ENCODE data around the gene VGLL4. TPM values are rescaled to one million over a fixed set of nuclear protein-coding genes. Genes with fewer than 3 reads are reported as not detected.

Gene VGLL4
- total RNA-seq, 1 experiment from 2014 or later, result 26.9 TPM

DNA sequence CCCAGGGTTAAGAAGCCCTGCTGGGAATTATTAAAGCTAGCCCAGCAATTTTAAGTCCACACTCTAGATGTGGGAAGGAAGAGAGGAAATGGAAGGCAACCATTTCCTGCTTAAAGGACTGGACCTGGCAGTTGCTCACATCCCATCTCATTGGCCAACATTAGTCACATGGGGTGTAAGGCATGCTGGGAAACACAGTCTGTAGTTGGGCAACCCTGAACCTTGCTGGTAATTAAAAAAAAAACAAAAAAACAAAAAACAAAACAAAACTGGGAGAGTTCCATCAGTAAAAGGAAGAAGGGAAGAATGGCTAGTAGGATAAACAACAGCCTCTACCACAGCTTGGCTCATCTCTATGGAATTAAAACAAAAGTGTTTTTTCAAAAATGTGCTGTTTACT, 136.0 kb downstream of the VGLL4 start:
- H2AFZ ChIP-seq (ENCODE audit: low read depth, low read length, poor library complexity, severe bottlenecking), result no peak overlapping the region
- no peak for ATAC-seq
- RAD21 ChIA-PET (ENCODE audit: low non-redundant PET in 1 of 2, low total read pairs in 2 of 2, uncharacterized antibody in 2 of 2, unreplicated experiment in 2 of 2), result no interaction called here
- no peak overlapping the region for H3K4me2 ChIP-seq (ENCODE audit: low read length)
- no peak overlapping the region for H3K27ac ChIP-seq (ENCODE audit: low read depth, low read length)
- no peaks in the 10 kb centered on the region for H3K9me3 ChIP-seq (ENCODE audit: control insufficient read depth in 1 of 2, insufficient read depth in 1 of 2, low read depth in 1 of 2, low read length in 2 of 2)
- no peaks in the 10 kb centered on the region for H3K36me3 ChIP-seq (ENCODE audit: control insufficient read depth in 1 of 2, insufficient read depth in 2 of 2, low read length in 2 of 2)
- no peak overlapping the region for H3K4me3 ChIP-seq (replicated peaks in 1 of 2; ENCODE audit: low read depth in 1 of 2, low read length in 2 of 2)
- intact Hi-C loops (cut with micrococcal nuclease), result no loop called here
- no peaks in the 10 kb centered on the region for H4K20me1 ChIP-seq (ENCODE audit: insufficient read depth)
- BruUV-seq (replicated peaks), result no TSS peak
- H3K79me2 ChIP-seq (ENCODE audit: insufficient read depth, low read length), result no peaks in the 10 kb centered on the region
- H3K27me3 ChIP-seq (ENCODE audit: insufficient read depth, low read length), result no peaks in the 10 kb centered on the region
- no peaks in the 10 kb centered on the region for H3K9me2 ChIP-seq (ENCODE audit: insufficient read depth)
- no peak overlapping the region for H3K9ac ChIP-seq (ENCODE audit: low read length)
- H3K4me1 ChIP-seq (ENCODE audit: control insufficient read depth in 1 of 2, insufficient read depth in 2 of 2, low read length in 2 of 2), result peaks cover 20% of the 10 kb centered on the region in 2 experiments
- POLR2A ChIA-PET, result no interaction called here
- no peak for DNase-seq (ENCODE audit: low read depth, low spot score)
- TF ChIP-seq ZNF274 (IDR thresholded peaks at IDR 0.05; ENCODE audit: low read depth, low read length) (no peak), FOSL1 (IDR thresholded peaks at IDR 0.05; ENCODE audit: low read depth) (no peak), EZH2phosphoT487 (IDR thresholded peaks at IDR 0.05; ENCODE audit: borderline replicate concordance) (no peak), POLR2AphosphoS5 (IDR thresholded peaks at IDR 0.05; ENCODE audit: low read depth, low read length) (no peak), SP1 (IDR thresholded peaks at IDR 0.05; ENCODE audit: low read depth) (no peak), EGR1 (IDR thresholded peaks at IDR 0.05; ENCODE audit: low read depth) (no peak), CEBPB (IDR thresholded peaks at IDR 0.05; ENCODE audit: low read depth) (no peak), JUND (IDR thresholded peaks at IDR 0.05) (no peak), ELF1 (IDR thresholded peaks at IDR 0.05; ENCODE audit: borderline replicate concordance, low read depth) (no peak), SRF (IDR thresholded peaks at IDR 0.05; ENCODE audit: low read depth) (no peak), ZFX (IDR thresholded peaks at IDR 0.05) (no peak), YY1 (IDR thresholded peaks at IDR 0.05; ENCODE audit: extremely low read depth, insufficient replicate concordance, low read depth, low read length) (no peak), EZH2 (IDR thresholded peaks at IDR 0.05) (no peak), SIN3A (IDR thresholded peaks at IDR 0.05; ENCODE audit: low read depth) (no peak), RAD21 (IDR thresholded peaks at IDR 0.05; ENCODE audit: low read depth) (no peak), TCF7L2 (IDR thresholded peaks at IDR 0.05; ENCODE audit: borderline replicate concordance, extremely low read depth, insufficient read depth, insufficient read length) (no peak)
- TF ChIP-seq, protein P1, sequence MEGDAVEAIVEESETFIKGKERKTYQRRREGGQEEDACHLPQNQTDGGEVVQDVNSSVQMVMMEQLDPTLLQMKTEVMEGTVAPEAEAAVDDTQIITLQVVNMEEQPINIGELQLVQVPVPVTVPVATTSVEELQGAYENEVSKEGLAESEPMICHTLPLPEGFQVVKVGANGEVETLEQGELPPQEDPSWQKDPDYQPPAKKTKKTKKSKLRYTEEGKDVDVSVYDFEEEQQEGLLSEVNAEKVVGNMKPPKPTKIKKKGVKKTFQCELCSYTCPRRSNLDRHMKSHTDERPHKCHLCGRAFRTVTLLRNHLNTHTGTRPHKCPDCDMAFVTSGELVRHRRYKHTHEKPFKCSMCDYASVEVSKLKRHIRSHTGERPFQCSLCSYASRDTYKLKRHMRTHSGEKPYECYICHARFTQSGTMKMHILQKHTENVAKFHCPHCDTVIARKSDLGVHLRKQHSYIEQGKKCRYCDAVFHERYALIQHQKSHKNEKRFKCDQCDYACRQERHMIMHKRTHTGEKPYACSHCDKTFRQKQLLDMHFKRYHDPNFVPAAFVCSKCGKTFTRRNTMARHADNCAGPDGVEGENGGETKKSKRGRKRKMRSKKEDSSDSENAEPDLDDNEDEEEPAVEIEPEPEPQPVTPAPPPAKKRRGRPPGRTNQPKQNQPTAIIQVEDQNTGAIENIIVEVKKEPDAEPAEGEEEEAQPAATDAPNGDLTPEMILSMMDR (IDR thresholded peaks at IDR 0.05 in 2 of 3, conservative IDR thresholded peaks at IDR 0.05 in 1 of 3; ENCODE audit: borderline replicate concordance in 1 of 3, insufficient read depth in 1 of 3, low read depth in 2 of 3, low read length in 2 of 3), result no peak
- TF ChIP-seq, protein P2, sequence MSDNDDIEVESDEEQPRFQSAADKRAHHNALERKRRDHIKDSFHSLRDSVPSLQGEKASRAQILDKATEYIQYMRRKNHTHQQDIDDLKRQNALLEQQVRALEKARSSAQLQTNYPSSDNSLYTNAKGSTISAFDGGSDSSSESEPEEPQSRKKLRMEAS (IDR thresholded peaks at IDR 0.05), result no peak
- TF ChIP-seq, protein P3, sequence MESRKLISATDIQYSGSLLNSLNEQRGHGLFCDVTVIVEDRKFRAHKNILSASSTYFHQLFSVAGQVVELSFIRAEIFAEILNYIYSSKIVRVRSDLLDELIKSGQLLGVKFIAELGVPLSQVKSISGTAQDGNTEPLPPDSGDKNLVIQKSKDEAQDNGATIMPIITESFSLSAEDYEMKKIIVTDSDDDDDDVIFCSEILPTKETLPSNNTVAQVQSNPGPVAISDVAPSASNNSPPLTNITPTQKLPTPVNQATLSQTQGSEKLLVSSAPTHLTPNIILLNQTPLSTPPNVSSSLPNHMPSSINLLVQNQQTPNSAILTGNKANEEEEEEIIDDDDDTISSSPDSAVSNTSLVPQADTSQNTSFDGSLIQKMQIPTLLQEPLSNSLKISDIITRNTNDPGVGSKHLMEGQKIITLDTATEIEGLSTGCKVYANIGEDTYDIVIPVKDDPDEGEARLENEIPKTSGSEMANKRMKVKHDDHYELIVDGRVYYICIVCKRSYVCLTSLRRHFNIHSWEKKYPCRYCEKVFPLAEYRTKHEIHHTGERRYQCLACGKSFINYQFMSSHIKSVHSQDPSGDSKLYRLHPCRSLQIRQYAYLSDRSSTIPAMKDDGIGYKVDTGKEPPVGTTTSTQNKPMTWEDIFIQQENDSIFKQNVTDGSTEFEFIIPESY (IDR thresholded peaks at IDR 0.05; ENCODE audit: extremely low read depth, insufficient replicate concordance, low read length), result no peak
- TF ChIP-seq, protein P4, sequence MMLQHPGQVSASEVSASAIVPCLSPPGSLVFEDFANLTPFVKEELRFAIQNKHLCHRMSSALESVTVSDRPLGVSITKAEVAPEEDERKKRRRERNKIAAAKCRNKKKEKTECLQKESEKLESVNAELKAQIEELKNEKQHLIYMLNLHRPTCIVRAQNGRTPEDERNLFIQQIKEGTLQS (IDR thresholded peaks at IDR 0.05), result no peak
- CTCF ChIA-PET, result no interaction called here
